ENCODE measurements around the gene ENOX2. TPM values are rescaled to one million over a fixed set of nuclear protein-coding genes. Genes with fewer than 3 reads are reported as not detected.

The ENOX2 gene
- total RNA-seq, 1 experiment from 2014 or later, result 21.4 TPM

DNA sequence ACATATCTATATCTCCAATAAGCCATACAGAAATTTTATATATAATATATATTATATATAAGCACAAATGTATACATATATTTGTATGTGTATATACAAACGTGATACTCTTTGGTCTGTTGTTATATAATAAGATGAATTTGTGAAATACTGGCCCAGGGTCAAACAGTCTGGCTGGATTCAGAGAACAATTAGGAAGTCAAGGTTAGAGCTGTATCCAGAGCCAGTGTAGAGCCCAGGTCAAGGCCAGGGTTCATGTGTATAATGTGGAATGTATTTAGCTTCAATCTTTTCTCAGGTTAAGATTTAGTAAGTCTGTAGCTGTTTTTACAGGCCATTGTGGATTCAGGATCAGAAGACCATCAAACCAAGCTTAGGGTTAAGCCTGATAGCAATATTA is 3.8 kb upstream of the ENOX2 start:
- H2AFZ ChIP-seq, result no peak overlapping the region
- H3K79me2 ChIP-seq (ENCODE audit: low read depth), result peaks cover 6% of the 10 kb centered on the region; the same call in 1 of the 2 replicates
- H3K27me3 ChIP-seq (ENCODE audit: insufficient read depth, low read depth), result no peaks in the 10 kb centered on the region
- no peaks in the 10 kb centered on the region for H3K36me3 ChIP-seq (ENCODE audit: low read depth)
- H4K20me1 ChIP-seq (ENCODE audit: insufficient read depth), result no peaks in the 10 kb centered on the region
- H3K9me3 ChIP-seq (ENCODE audit: insufficient read depth, low read depth), result no peaks in the 10 kb centered on the region
- no peaks in the 10 kb centered on the region for H3K9me2 ChIP-seq (ENCODE audit: insufficient read depth)
- TF ChIP-seq, protein P1, sequence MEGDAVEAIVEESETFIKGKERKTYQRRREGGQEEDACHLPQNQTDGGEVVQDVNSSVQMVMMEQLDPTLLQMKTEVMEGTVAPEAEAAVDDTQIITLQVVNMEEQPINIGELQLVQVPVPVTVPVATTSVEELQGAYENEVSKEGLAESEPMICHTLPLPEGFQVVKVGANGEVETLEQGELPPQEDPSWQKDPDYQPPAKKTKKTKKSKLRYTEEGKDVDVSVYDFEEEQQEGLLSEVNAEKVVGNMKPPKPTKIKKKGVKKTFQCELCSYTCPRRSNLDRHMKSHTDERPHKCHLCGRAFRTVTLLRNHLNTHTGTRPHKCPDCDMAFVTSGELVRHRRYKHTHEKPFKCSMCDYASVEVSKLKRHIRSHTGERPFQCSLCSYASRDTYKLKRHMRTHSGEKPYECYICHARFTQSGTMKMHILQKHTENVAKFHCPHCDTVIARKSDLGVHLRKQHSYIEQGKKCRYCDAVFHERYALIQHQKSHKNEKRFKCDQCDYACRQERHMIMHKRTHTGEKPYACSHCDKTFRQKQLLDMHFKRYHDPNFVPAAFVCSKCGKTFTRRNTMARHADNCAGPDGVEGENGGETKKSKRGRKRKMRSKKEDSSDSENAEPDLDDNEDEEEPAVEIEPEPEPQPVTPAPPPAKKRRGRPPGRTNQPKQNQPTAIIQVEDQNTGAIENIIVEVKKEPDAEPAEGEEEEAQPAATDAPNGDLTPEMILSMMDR (conservative IDR thresholded peaks at IDR 0.05), result no peak
- no peak for TF ChIP-seq EZH2 (IDR thresholded peaks at IDR 0.05; ENCODE audit: low read depth)
- H3F3A ChIP-seq (ENCODE audit: insufficient read depth, low read depth), result 0 out of 2 replicates have a peak, but pooled peaks cover 4% of the 10 kb centered on the region
- no TSS peak for BruUV-seq (replicated peaks)
- peaks cover 2% of the 10 kb centered on the region; the same call in 1 of the 2 replicates for H3K4me1 ChIP-seq (replicated peaks; ENCODE audit: insufficient read depth)
- intact Hi-C loops (cut with micrococcal nuclease; ENCODE audit: unreplicated experiment), result no loop called here
- CTCF ChIA-PET, result no interaction called here
- H3K27ac ChIP-seq, result no peak overlapping the region
- H3K4me3 ChIP-seq, result no peak overlapping the region
- H3K4me2 ChIP-seq, result no peak overlapping the region
- no peak for DNase-seq
- POLR2A ChIA-PET (ENCODE audit: unreplicated experiment), result no interaction called here

DNA sequence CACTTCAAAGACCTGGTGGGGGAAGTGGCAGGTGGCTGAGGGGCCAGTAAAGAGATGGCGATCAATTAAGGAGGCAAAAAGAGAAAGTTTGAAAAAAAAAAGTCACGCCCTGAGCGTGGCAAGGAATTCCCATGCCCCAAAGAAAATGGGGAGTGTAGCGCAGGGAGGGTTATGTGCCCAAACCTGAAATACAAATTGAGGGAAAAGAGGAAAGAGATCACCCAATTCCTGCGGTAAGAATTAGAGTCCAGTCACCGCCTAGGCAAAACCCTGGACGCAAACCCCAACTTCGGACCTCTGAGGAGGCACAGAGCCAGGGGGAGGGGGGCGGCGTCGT is 595 bp downstream of the ENOX2 start:
- H3K4me1 ChIP-seq (replicated peaks; ENCODE audit: insufficient read depth), result peaks cover 8% of the 10 kb centered on the region; the same call in 1 of the 2 replicates
- H3K27ac ChIP-seq, result peak overlapping the region; percentile 70
- intact Hi-C loops (cut with micrococcal nuclease; ENCODE audit: unreplicated experiment), result loop anchor here (5.0 kb wide), 2 partner anchors 220 to 500 kb away; partner anchors contain the start of gene RBMX2
- H3K4me3 ChIP-seq, result peak overlapping the region; percentile 76
- 0 out of 2 replicates have a peak, but pooled peaks cover 4% of the 10 kb centered on the region for H3F3A ChIP-seq (ENCODE audit: insufficient read depth, low read depth)
- no peaks in the 10 kb centered on the region for H3K9me2 ChIP-seq (ENCODE audit: insufficient read depth)
- CTCF ChIA-PET, result no interaction called here
- H2AFZ ChIP-seq, result peak overlapping the region; percentile 90
- TF ChIP-seq, protein P1 (conservative IDR thresholded peaks at IDR 0.05), result no peak
- TF ChIP-seq EZH2 (IDR thresholded peaks at IDR 0.05; ENCODE audit: low read depth), result no peak
- no peaks in the 10 kb centered on the region for H3K9me3 ChIP-seq (ENCODE audit: insufficient read depth, low read depth)
- peaks cover 18% of the 10 kb centered on the region; the same call in 1 of the 2 replicates for H3K79me2 ChIP-seq (ENCODE audit: low read depth)
- no peaks in the 10 kb centered on the region for H3K27me3 ChIP-seq (ENCODE audit: insufficient read depth, low read depth)
- peak overlapping the region; percentile 96 for H3K4me2 ChIP-seq
- POLR2A ChIA-PET (ENCODE audit: unreplicated experiment), result interaction anchor here (0.6 to 1.0 kb wide), 6 partner anchors 108 to 808 kb away, joined by 3 to 14 read pairs (median 4); partner anchors contain the start of gene SLC25A14
- no peaks in the 10 kb centered on the region for H4K20me1 ChIP-seq (ENCODE audit: insufficient read depth)
- no peak for DNase-seq
- H3K36me3 ChIP-seq (ENCODE audit: low read depth), result peaks cover 8% of the 10 kb centered on the region; the same call in 1 of the 2 replicates
- no TSS peak for BruUV-seq (replicated peaks)

DNA sequence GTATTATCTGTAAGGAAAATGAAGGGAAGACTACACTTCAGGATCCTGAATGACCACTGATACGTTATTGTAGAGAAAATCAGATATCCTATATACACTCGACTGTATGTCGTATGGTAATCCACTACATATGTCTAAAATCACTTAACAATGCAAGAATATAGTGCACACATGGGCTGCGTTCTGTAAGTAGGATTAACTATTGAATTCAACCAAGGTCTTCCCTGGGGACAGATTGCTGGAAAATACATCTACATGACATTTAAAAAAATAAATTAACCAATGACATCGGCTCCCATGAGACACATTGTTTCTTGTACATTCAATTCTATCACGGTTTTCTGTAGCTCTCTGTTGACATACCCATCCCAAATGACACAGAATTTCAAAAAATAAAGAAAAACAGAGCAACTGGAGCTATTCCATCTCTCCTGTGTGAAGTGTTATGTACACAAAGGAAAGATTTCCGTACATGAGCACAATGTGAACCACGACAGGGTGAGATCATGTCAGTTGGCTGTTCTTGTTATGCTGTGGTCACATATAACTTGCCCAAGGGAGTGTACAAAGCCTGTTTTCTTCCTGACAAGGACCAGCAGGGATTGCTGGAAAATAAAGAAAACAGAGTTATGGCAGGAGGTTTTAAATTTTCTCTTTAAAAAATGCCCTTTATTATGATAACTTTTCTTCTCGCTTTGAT is 6.1 kb downstream of the ENOX2 start:
- Histone ChIP-seq H3K4me2 (no peak overlapping the region), H3K36me3 (ENCODE audit: low read depth) (peaks cover 8% of the 10 kb centered on the region; the same call in 1 of the 2 replicates)
- BruUV-seq (replicated peaks), result no TSS peak

More for the DNA sequence above, 6.1 kb downstream of the ENOX2 start:
- TF ChIP-seq, protein P1 (conservative IDR thresholded peaks at IDR 0.05), result no peak
- TF ChIP-seq EZH2 (IDR thresholded peaks at IDR 0.05; ENCODE audit: low read depth), result no peak
- H3K4me3 ChIP-seq, result no peak overlapping the region
- peaks cover 8% of the 10 kb centered on the region; the same call in 1 of the 2 replicates for H3K4me1 ChIP-seq (replicated peaks; ENCODE audit: insufficient read depth)
- no peaks in the 10 kb centered on the region for H3K27me3 ChIP-seq (ENCODE audit: insufficient read depth, low read depth)
- no peaks in the 10 kb centered on the region for H3K9me2 ChIP-seq (ENCODE audit: insufficient read depth)
- peaks cover 14% of the 10 kb centered on the region; the same call in 1 of the 2 replicates for H3K79me2 ChIP-seq (ENCODE audit: low read depth)
- H3K27ac ChIP-seq, result no peak overlapping the region
- no peak overlapping the region for H2AFZ ChIP-seq
- intact Hi-C loops (cut with micrococcal nuclease; ENCODE audit: unreplicated experiment), result no loop called here
- no peak for DNase-seq
- no peaks in the 10 kb centered on the region for H4K20me1 ChIP-seq (ENCODE audit: insufficient read depth)
- ChIA-PET CTCF (no interaction called here), POLR2A (ENCODE audit: unreplicated experiment) (no interaction called here)
- H3K9me3 ChIP-seq (ENCODE audit: insufficient read depth, low read depth), result no peaks in the 10 kb centered on the region
- H3F3A ChIP-seq (ENCODE audit: insufficient read depth, low read depth), result no peaks in the 10 kb centered on the region

All from PC-9 (cell line).